Kidney epithelial cell (primary cell): Measurements from ENCODE around the gene DYNC1LI2. TPM values are rescaled to one million over a fixed set of nuclear protein-coding genes. Genes with fewer than 3 reads are reported as not detected.
A peak's percentile ranks its signal among the peaks of the same experiment; 100 is the strongest.

Source experiments
- DNase-seq: peaks from one replicate; pipeline ENCODE4 v3.0.0-alpha.2; 2010; ENCODE audit warnings: low read depth
- H3K27me3 ChIP-seq: 2 replicates; pipeline ENCODE4 v1.6.0; 2011; ENCODE audit warnings: low read length; ENCODE audit not compliant: control insufficient read depth, insufficient read depth
- H3K36me3 ChIP-seq: 2 replicates; pipeline ENCODE4 v1.5.1; 2011; ENCODE audit warnings: low read length; ENCODE audit not compliant: control insufficient read depth, insufficient read depth
- H3K4me3 ChIP-seq: 2 replicates; pipeline ENCODE4 v1.5.1; 2011; ENCODE audit warnings: low read depth, mild to moderate bottlenecking, control low read depth, low read length
- CTCF ChIP-seq: IDR thresholded peaks from 2 replicates; pipeline ENCODE4 v1.5.1; 2011; ENCODE audit warnings: mild to moderate bottlenecking, moderate library complexity, low read length, control low read depth, inconsistent platforms; ENCODE audit not compliant: insufficient read depth, poor library complexity, severe bottlenecking
- total RNA-seq: library from RNA; depleted of rRNA; stranded (reverse); fragments of >200 nt; gene quantifications from 2 replicates; pipeline ENCODE4 v1.2.3, GENCODE V29; 2015

DYNC1LI2 gene
- total RNA-seq, 1 donor from 2014 or later = 126 TPM

GRCh38 chr16:66701026-66701425 is 50.4 kb downstream of the DYNC1LI2 start:
- DNase-seq = no peak
- no peak for TF ChIP-seq CTCF
- no peak overlapping the region for H3K4me3 ChIP-seq
- no peaks in the 10 kb centered on the region for H3K36me3 ChIP-seq
- H3K27me3 ChIP-seq = peaks cover 3% of the 10 kb centered on the region

- no peak for TF ChIP-seq CTCF
- no peak overlapping the region for H3K4me3 ChIP-seq
- peaks cover 3% of the 10 kb centered on the region for H3K27me3 ChIP-seq
- DNase-seq = no peak
- no peaks in the 10 kb centered on the region for H3K36me3 ChIP-seq
These were observed 51.5 kb downstream of the DYNC1LI2 start for GRCh38 chr16:66699898-66700297.

GRCh38 chr16:66698046-66698445 is 53.4 kb downstream of the DYNC1LI2 start:
- H3K36me3 ChIP-seq = no peaks in the 10 kb centered on the region
- no peak for TF ChIP-seq CTCF
- H3K27me3 ChIP-seq = peaks cover 3% of the 10 kb centered on the region
- no peak overlapping the region for H3K4me3 ChIP-seq
- no peak for DNase-seq

GRCh38 chr16:66696669-66697630 is 54.5 kb downstream of the DYNC1LI2 start, which contains the start of gene CMTM4:
TSS of gene CMTM4 (minus strand) at chr16:66696743. CDS start at chr16:66696525, 218 bp downstream.
- no peak for DNase-seq
- Histone ChIP-seq H3K4me3 (peak within 1 kb of the TSS; percentile 79), H3K27me3 (peaks cover 3% of the 10 kb centered on the region), H3K36me3 (no peaks in the 10 kb centered on the region)
- TF ChIP-seq CTCF = peak; percentile 32

- DNase-seq = no peak
These were observed 55.3 kb downstream of the DYNC1LI2 start for GRCh38 chr16:66695935-66696668.

More at GRCh38 chr16:66695935-66696668, 55.3 kb downstream of the DYNC1LI2 start:
- H3K4me3 ChIP-seq = peak overlapping the region; percentile 61
- no peaks in the 10 kb centered on the region for H3K36me3 ChIP-seq
- peaks cover 3% of the 10 kb centered on the region for H3K27me3 ChIP-seq
- no peak for TF ChIP-seq CTCF
